ENCODE data around the gene DIS3L. TPM values are rescaled to one million over a fixed set of nuclear protein-coding genes. Genes with fewer than 3 reads are reported as not detected.
"Not testable (repeated sequence)": the region's sequence is repeated elsewhere in the genome, so short reads cannot be mapped to it uniquely, and the experiment has no call there.

The DIS3L gene
- total RNA-seq, 3 donors from 2014 or later (not counting 1 experiment from before 2014, with no cell fraction given) = 21.9 to 30.6 (median 28.3) TPM

DNA sequence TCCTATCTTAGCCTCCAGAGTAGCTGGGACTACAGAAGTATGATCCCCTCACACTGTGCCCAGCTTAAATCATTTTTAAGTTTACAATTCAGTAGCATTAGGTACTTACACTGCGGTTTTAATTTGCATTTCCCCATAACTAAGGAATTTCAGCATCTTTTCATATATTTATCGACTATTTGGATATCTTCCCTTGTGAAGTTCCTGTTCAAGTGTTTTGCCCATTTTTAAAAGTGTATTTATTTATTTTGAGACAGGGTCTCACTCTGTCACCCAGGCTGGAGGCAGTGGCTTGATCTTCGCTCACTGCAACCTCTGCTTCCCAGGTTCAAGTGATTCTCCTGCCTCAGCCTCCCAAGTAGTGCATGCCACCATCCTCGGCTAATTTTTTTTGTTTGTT lies 80.8 kb downstream of the DIS3L start:
- 100% methylated on average over 3 of the region's 4 CpGs for WGBS (ENCODE audit: insufficient coverage)
- Histone ChIP-seq H3K9me3 (ENCODE audit: control insufficient read depth, insufficient read depth, low read length) (peaks cover 7% of the 10 kb centered on the region), H3K4me3 (ENCODE audit: low read length) (no peak overlapping the region), H3K36me3 (ENCODE audit: control insufficient read depth, insufficient read depth, low read length) (no peaks in the 10 kb centered on the region), H3K27ac (ENCODE audit: low read length) (no peak overlapping the region), H3K27me3 (ENCODE audit: control insufficient read depth, insufficient read depth, low read length) (no peaks in the 10 kb centered on the region), H3K4me1 (ENCODE audit: control insufficient read depth, insufficient read depth, low read length) (peaks cover 17% of the 10 kb centered on the region)
- no peaks in the 10 kb centered on the region for H3K27me3 Mint-ChIP-seq (ENCODE audit: low read depth in 2 of 2)
- DNase-seq (no peak), ATAC-seq (no peak)
- no peak overlapping the region for H3K4me3 Mint-ChIP-seq
- H3K36me3 Mint-ChIP-seq = no peaks in the 10 kb centered on the region
- peaks cover 13 to 16% of the 10 kb centered on the region in 2 donors for H3K4me1 Mint-ChIP-seq
- H3K27ac Mint-ChIP-seq = no peak overlapping the region
- TF ChIP-seq, protein P1, sequence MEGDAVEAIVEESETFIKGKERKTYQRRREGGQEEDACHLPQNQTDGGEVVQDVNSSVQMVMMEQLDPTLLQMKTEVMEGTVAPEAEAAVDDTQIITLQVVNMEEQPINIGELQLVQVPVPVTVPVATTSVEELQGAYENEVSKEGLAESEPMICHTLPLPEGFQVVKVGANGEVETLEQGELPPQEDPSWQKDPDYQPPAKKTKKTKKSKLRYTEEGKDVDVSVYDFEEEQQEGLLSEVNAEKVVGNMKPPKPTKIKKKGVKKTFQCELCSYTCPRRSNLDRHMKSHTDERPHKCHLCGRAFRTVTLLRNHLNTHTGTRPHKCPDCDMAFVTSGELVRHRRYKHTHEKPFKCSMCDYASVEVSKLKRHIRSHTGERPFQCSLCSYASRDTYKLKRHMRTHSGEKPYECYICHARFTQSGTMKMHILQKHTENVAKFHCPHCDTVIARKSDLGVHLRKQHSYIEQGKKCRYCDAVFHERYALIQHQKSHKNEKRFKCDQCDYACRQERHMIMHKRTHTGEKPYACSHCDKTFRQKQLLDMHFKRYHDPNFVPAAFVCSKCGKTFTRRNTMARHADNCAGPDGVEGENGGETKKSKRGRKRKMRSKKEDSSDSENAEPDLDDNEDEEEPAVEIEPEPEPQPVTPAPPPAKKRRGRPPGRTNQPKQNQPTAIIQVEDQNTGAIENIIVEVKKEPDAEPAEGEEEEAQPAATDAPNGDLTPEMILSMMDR (IDR thresholded peaks at IDR 0.05) = no peak
- intact Hi-C loops (cut with micrococcal nuclease) = no loop called here
- no peaks in the 10 kb centered on the region for H3K9me3 Mint-ChIP-seq

DNA sequence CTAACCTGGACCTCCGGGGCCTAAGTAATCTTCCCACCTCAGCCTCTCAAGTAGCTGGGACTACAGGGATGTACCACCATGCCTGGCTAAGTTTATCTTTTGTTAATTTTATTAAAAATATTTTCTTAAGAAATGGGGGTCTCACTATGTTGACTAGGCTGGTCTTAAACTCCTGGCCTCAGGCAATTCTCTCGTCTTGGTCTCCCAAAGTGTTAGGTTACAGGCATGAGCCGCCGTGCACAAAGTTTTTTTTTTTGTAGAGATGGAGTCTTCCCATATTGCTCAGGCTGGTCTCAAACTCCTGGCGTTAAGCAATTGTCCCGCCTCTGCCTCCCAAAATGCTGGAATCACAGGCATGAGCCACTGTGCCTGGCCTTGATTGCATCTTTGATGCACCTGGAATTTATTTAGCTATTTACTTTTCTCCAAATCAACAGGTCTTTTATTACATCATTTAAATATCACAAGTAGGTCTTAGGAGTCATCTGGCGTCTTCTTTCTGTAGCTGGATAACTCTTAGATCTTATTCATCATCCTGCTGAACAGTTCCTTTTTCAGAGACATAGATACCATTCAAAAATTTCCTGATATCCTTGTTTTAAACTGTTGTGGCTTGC lies 85.6 kb downstream of the DIS3L start:
- peaks cover 7% of the 10 kb centered on the region for H3K9me3 ChIP-seq (ENCODE audit: control insufficient read depth, insufficient read depth, low read length)
- no peaks in the 10 kb centered on the region for H3K27me3 ChIP-seq (ENCODE audit: control insufficient read depth, insufficient read depth, low read length)
- Mint-ChIP-seq H3K9me3 (no peaks in the 10 kb centered on the region), H3K4me3 (no peak overlapping the region), H3K4me1 (no peaks in the 10 kb centered on the region), H3K27ac (no peak overlapping the region), H3K27me3 (ENCODE audit: low read depth in 2 of 2) (no peaks in the 10 kb centered on the region), H3K36me3 (no peaks in the 10 kb centered on the region)
- no peak for DNase-seq
- no peak for ATAC-seq
- no peaks in the 10 kb centered on the region for H3K4me1 ChIP-seq (ENCODE audit: control insufficient read depth, insufficient read depth, low read length)
- intact Hi-C loops (cut with micrococcal nuclease) = no loop called here
- H3K36me3 ChIP-seq (ENCODE audit: control insufficient read depth, insufficient read depth, low read length) = no peaks in the 10 kb centered on the region
- 92% methylated on average over 7 of the region's 7 CpGs for WGBS (ENCODE audit: insufficient coverage)
- no peak overlapping the region for H3K4me3 ChIP-seq (ENCODE audit: low read length)
- no peak overlapping the region for H3K27ac ChIP-seq (ENCODE audit: low read length)
- TF ChIP-seq, protein P1 (IDR thresholded peaks at IDR 0.05) = no peak

DNA sequence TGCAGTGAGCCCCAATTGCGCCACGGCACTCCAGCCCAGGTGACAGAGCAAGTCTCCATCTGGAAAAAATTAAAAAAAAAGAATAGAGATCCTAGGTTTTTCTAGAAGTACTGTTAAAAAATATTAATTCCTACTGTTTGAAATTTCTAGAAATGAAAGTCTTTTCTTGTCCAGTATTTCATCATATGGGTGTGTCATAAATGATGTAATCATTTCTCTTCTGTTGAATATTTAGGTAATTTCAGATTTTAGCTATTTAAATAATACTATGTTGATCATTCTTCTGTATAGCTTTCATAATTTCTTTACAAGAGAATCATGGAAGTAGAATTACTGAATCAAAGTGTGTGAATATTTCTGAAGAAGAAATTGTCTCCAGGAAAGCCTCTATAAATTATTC lies 88.0 kb downstream of the DIS3L start:
- H3K36me3 ChIP-seq (ENCODE audit: control insufficient read depth, insufficient read depth, low read length); H3K4me1 Mint-ChIP-seq; H3K27me3 ChIP-seq (ENCODE audit: control insufficient read depth, insufficient read depth, low read length); H3K27ac Mint-ChIP-seq; H3K4me3 ChIP-seq (ENCODE audit: low read length); H3K9me3 ChIP-seq (ENCODE audit: control insufficient read depth, insufficient read depth, low read length); ATAC-seq; H3K4me1 ChIP-seq (ENCODE audit: control insufficient read depth, insufficient read depth, low read length); H3K4me3 Mint-ChIP-seq; intact Hi-C loops (cut with micrococcal nuclease); DNase-seq; H3K9me3 Mint-ChIP-seq; H3K36me3 Mint-ChIP-seq; H3K27ac ChIP-seq (ENCODE audit: low read length); H3K27me3 Mint-ChIP-seq (ENCODE audit: low read depth in 2 of 2): not testable (repeated sequence)
- WGBS (ENCODE audit: insufficient coverage) = 96% methylated on average over 2 of the region's 2 CpGs

Other genes starting within 250 kb of the DIS3L start
- gene MEGF11, start 39.8 kb upstream of the DIS3L start, total RNA-seq = not detected
- 1 to 10 TPM; 2.6 to 5.5 (median 5.3) TPM for gene TIPIN, start 63.1 kb downstream of the DIS3L start, total RNA-seq
- 10 to 100 TPM; 45.5 to 49.2 (median 48.9) TPM for gene MAP2K1, start 93.3 kb downstream of the DIS3L start, total RNA-seq
- 10 to 100 TPM; 17.2 to 25.2 (median 24.3) TPM for gene SNAPC5, start 204.2 kb downstream of the DIS3L start, total RNA-seq
- gene RPL4, start 211.3 kb downstream of the DIS3L start, total RNA-seq = 1,000 to 10,000 TPM; 1,109 to 1,293 (median 1,293) TPM
- 1 to 10 TPM; 8.7 to 9.9 (median 9.7) TPM for gene ZWILCH, start 211.8 kb downstream of the DIS3L start, total RNA-seq